ENCODE results near the gene CALHM5. TPM values are rescaled to one million over a fixed set of nuclear protein-coding genes. Genes with fewer than 3 reads are reported as not detected.
"Not testable (repeated sequence)": the region's sequence is repeated elsewhere in the genome, so short reads cannot be mapped to it uniquely, and the experiment has no call there.

CALHM5 gene
- total RNA-seq, 1 donor from 2014 or later = 0.46 TPM

- TF ChIP-seq CTCF (conservative IDR thresholded peaks at IDR 0.05) = no peak
- H3K36me3 Mint-ChIP-seq = no peaks in the 10 kb centered on the region
- no peak overlapping the region for H3K4me3 Mint-ChIP-seq
- no peak overlapping the region for H3K27ac Mint-ChIP-seq
- H3K4me1 Mint-ChIP-seq (ENCODE audit: unreplicated experiment) = no peaks in the 10 kb centered on the region
- H3K9me3 Mint-ChIP-seq = peaks cover 12% of the 10 kb centered on the region
- peaks cover 7% of the 10 kb centered on the region for H3K27me3 Mint-ChIP-seq
- no peak for DNase-seq (ENCODE audit: extremely low spot score, unreplicated experiment)
Measured at GRCh38 chr6:116492331-116493067, 18.9 kb upstream of the CALHM5 start.

DNA sequence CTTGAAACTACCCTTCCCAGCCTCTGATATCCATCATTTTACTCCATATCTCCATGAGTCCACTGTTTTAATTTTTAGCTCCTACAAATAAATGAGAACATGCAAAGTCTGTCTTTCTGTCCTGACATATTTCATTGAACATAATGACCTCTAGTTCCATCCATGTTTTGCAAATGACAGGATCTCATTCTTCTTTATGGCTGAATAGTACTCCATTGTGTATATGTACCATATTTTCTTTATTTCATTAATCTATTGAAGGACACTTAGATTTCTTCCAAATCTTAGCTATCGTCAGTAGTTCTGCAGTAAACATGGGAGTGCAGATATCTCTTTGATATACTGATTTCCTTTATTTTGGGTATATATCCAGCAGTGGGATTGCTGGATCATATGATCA is 16.3 kb upstream of the CALHM5 start:
- not testable (repeated sequence) for DNase-seq (ENCODE audit: extremely low spot score, unreplicated experiment); H3K27me3 Mint-ChIP-seq; H3K9me3 Mint-ChIP-seq; H3K4me1 Mint-ChIP-seq (ENCODE audit: unreplicated experiment); H3K36me3 Mint-ChIP-seq; H3K4me3 Mint-ChIP-seq; H3K27ac Mint-ChIP-seq

DNA sequence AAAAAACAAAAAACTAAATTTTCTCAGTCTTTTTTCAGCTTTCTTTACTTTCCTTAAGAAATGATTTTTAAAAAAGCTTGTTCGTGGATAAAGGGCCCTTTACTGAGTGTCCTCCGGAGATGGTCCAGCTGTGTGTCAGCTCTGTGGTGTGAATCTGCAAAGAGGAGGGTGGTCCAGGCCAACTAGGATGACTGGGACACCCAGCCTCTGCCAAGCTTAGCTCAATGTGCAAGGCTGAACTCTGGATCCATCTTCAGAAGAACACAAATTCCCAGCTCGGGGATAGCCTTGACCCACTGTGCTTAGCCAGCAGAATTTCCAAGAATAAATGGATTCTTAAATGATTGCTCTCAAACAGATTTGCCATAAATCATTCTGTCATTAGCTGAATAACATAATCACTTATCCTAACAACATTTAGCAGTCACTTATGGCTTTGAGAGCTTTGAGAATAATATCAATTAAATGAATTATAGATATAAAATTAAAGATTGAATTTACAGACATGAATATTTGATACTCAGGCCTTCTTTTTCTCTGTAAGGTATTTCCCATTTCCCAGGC is 14.2 kb upstream of the CALHM5 start:
- no peak overlapping the region for H3K4me3 Mint-ChIP-seq
- H3K27me3 Mint-ChIP-seq = no peaks in the 10 kb centered on the region
- TF ChIP-seq CTCF (conservative IDR thresholded peaks at IDR 0.05) = no peak
- no peak overlapping the region for H3K27ac Mint-ChIP-seq
- no peaks in the 10 kb centered on the region for H3K36me3 Mint-ChIP-seq
- H3K9me3 Mint-ChIP-seq = peaks cover 9% of the 10 kb centered on the region
- DNase-seq (ENCODE audit: extremely low spot score, unreplicated experiment) = no peak
- no peaks in the 10 kb centered on the region for H3K4me1 Mint-ChIP-seq (ENCODE audit: unreplicated experiment)

DNA sequence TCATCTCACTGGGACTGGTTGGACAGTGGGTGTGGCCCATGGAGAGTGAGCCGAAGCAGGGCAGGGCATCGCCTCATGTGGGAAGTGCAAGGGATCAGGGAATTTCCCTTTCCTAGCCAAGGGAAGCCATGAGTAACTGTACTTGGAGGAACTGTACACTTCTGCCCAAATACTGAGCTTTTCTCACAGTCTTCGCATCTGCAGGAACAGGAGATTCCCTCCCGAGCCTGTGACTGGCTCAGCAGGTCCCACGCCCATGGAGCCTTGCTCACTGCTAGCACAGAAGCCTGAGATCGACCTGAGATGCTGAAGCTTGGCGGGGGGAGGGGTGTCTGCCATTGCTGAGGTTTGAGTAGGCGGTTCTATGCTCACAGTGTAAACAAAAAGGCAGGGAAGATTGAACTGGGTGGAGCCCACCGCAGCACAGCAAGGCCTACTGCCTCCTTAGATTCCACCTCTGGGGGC is 10.4 kb upstream of the CALHM5 start:
- TF ChIP-seq CTCF (conservative IDR thresholded peaks at IDR 0.05) = no peak
- H3K4me1 Mint-ChIP-seq (ENCODE audit: unreplicated experiment) = no peaks in the 10 kb centered on the region
- H3K36me3 Mint-ChIP-seq = peaks cover 4% of the 10 kb centered on the region
- no peak overlapping the region for H3K27ac Mint-ChIP-seq
- no peaks in the 10 kb centered on the region for H3K9me3 Mint-ChIP-seq
- H3K4me3 Mint-ChIP-seq = no peak overlapping the region
- no peak for DNase-seq (ENCODE audit: extremely low spot score, unreplicated experiment)
- H3K27me3 Mint-ChIP-seq = peaks cover 8% of the 10 kb centered on the region

DNA sequence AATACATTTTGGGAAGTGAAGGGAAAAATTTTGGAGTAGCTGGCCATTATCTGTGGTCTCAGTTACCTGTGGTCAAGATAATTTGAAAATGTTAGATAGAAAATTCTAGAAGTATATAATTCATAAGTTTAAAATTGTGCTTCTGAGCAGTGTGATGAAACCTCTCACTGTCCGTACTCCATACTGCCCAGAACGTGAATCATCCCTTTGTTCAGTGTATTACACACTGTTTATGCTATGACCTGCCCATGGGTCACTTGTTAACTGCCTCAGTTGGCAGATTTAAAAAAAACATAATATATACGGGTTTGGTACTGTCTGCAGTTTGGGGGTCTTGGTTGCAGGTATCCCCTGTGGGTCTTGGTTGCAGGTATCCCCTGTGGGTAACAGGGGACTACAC is 4.1 kb upstream of the CALHM5 start:
- Mint-ChIP-seq H3K36me3 (peaks cover 4% of the 10 kb centered on the region), H3K9me3 (peaks cover 11% of the 10 kb centered on the region), H3K4me1 (ENCODE audit: unreplicated experiment) (peaks cover 10% of the 10 kb centered on the region), H3K4me3 (no peak overlapping the region), H3K27me3 (peaks cover 8% of the 10 kb centered on the region), H3K27ac (no peak overlapping the region)
- TF ChIP-seq CTCF (conservative IDR thresholded peaks at IDR 0.05) = no peak
- DNase-seq (ENCODE audit: extremely low spot score, unreplicated experiment) = no peak

DNA sequence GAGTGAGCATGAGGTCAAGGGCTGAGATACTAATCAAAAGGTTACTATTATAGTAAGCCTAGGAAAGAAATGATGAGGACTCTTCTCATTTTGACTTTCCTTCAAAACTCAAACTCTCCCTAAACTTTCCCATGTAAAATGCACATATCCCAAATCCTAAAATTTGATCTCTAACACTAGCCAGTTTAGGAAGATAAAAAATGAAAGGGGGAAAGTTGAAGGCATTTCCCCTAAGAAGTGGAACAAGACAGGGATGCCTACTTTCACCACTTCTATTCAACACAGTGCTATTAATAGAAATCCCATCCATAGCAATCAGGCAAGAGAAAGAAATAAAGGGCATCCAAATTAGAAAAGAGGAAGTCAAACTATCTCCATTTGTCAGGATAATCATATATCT is 2.9 kb upstream of the CALHM5 start:
- DNase-seq (ENCODE audit: extremely low spot score, unreplicated experiment) = no peak
- Mint-ChIP-seq H3K27ac (no peak overlapping the region), H3K36me3 (peaks cover 4% of the 10 kb centered on the region), H3K27me3 (peaks cover 6% of the 10 kb centered on the region), H3K4me3 (no peak overlapping the region), H3K4me1 (ENCODE audit: unreplicated experiment) (peaks cover 21% of the 10 kb centered on the region), H3K9me3 (peaks cover 11% of the 10 kb centered on the region)
- no peak for TF ChIP-seq CTCF (conservative IDR thresholded peaks at IDR 0.05)
